ENCODE data around the gene FLCN.
A peak's percentile ranks its signal among the peaks of the same experiment; 100 is the strongest.

Gene FLCN

DNA sequence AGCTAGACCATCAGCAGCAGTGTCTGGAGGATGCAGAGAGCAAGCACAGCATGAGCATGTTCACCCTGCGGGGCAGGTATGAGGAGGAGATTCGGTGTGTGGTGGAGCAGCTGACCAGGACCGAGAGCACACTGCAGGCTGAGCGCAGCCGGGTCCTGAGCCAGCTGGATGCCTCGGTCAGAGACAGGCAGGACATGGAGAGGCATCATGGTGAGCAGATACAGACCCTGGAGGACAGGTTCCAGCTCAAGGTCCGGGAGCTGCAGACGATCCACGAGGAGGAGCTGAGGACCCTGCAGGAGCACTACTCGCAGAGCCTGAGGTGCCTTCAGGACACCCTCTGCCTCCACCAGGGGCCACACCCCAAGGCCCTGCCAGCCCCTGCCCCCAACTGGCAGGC lies 69.6 kb downstream of the FLCN start:
- H3K9ac ChIP-seq (ENCODE audit: low read length): no peak overlapping the region
- H4K8ac ChIP-seq (ENCODE audit: low read depth, low read length): no peak overlapping the region
- H4K12ac ChIP-seq (ENCODE audit: low read depth, low read length): no peak overlapping the region
- H2AFZ ChIP-seq (ENCODE audit: insufficient read depth, low read length, poor library complexity): no peak overlapping the region
- no CpG with 5 or more reads among the region's 10 CpGs for WGBS (ENCODE audit: extremely low coverage, insufficient coverage, insufficient read length)
- no peak overlapping the region for H4K91ac ChIP-seq (ENCODE audit: low read depth, low read length)
- no peaks in the 10 kb centered on the region for H3K79me2 ChIP-seq (ENCODE audit: control insufficient read depth, insufficient read depth, low read length, poor library complexity)
- H3K4me3 ChIP-seq (ENCODE audit: low read depth, low read length): no peak overlapping the region
- H2BK5ac ChIP-seq (ENCODE audit: low read depth, low read length, poor library complexity): no peak overlapping the region
- H3K4ac ChIP-seq (ENCODE audit: low read depth, low read length): no peak overlapping the region
- no peak overlapping the region for H2BK12ac ChIP-seq (ENCODE audit: low read length)
- H3K36me3 ChIP-seq (ENCODE audit: control insufficient read depth in 1 of 2, insufficient read depth in 2 of 2, low read length in 2 of 2): peaks cover 70 to 89% of the 10 kb centered on the region in 2 experiments
- H3K23ac ChIP-seq (ENCODE audit: low read length): no peak overlapping the region
- no peaks in the 10 kb centered on the region for H3K4me1 ChIP-seq (ENCODE audit: control insufficient read depth in 1 of 2, insufficient read depth in 2 of 2, low read length in 2 of 2)
- no peaks in the 10 kb centered on the region for H3K27me3 ChIP-seq (ENCODE audit: insufficient read depth, low read length)
- H3K27ac ChIP-seq (ENCODE audit: low read depth, low read length): no peak overlapping the region
- no peak overlapping the region for H3K4me2 ChIP-seq (ENCODE audit: low read length)
- H2BK120ac ChIP-seq (ENCODE audit: insufficient read depth, low read length, poor library complexity): no peak overlapping the region
- H3K14ac ChIP-seq (ENCODE audit: low read length): no peak overlapping the region
- no peak overlapping the region for H3K18ac ChIP-seq (ENCODE audit: low read length)
- H3K79me1 ChIP-seq (ENCODE audit: low read length): no peaks in the 10 kb centered on the region
- H2AK5ac ChIP-seq (ENCODE audit: low read length): no peak overlapping the region
- peaks cover 4% of the 10 kb centered on the region for H3K9me3 ChIP-seq (ENCODE audit: insufficient read depth, low read depth, low read length)
- DNase-seq: no peak

- no peak overlapping the region for H2BK12ac ChIP-seq (ENCODE audit: low read length)
- no peaks in the 10 kb centered on the region for H3K4me1 ChIP-seq (ENCODE audit: control insufficient read depth in 1 of 2, insufficient read depth in 2 of 2, low read length in 2 of 2)
- H3K27ac ChIP-seq (ENCODE audit: low read depth, low read length): no peak overlapping the region
- DNase-seq: no peak
- H4K12ac ChIP-seq (ENCODE audit: low read depth, low read length): no peak overlapping the region
- no peak overlapping the region for H4K8ac ChIP-seq (ENCODE audit: low read depth, low read length)
- no peak overlapping the region for H3K23ac ChIP-seq (ENCODE audit: low read length)
- H3K4ac ChIP-seq (ENCODE audit: low read depth, low read length): no peak overlapping the region
- no peak overlapping the region for H2AFZ ChIP-seq (ENCODE audit: insufficient read depth, low read length, poor library complexity)
- no peaks in the 10 kb centered on the region for H3K79me2 ChIP-seq (ENCODE audit: control insufficient read depth, insufficient read depth, low read length, poor library complexity)
- no peak overlapping the region for H3K18ac ChIP-seq (ENCODE audit: low read length)
- no peaks in the 10 kb centered on the region for H3K79me1 ChIP-seq (ENCODE audit: low read length)
- H3K27me3 ChIP-seq (ENCODE audit: insufficient read depth, low read length): no peaks in the 10 kb centered on the region
- H2AK5ac ChIP-seq (ENCODE audit: low read length): no peak overlapping the region
- H3K4me3 ChIP-seq (ENCODE audit: low read depth, low read length): no peak overlapping the region
- H3K36me3 ChIP-seq (ENCODE audit: control insufficient read depth in 1 of 2, insufficient read depth in 2 of 2, low read length in 2 of 2): peaks cover 69 to 90% of the 10 kb centered on the region in 2 experiments
- no CpG with 5 or more reads among the region's 8 CpGs for WGBS (ENCODE audit: extremely low coverage, insufficient coverage, insufficient read length)
- H2BK5ac ChIP-seq (ENCODE audit: low read depth, low read length, poor library complexity): no peak overlapping the region
- no peak overlapping the region for H2BK120ac ChIP-seq (ENCODE audit: insufficient read depth, low read length, poor library complexity)
- H3K14ac ChIP-seq (ENCODE audit: low read length): no peak overlapping the region
- H3K9me3 ChIP-seq (ENCODE audit: insufficient read depth, low read depth, low read length): peaks cover 4% of the 10 kb centered on the region
- H3K4me2 ChIP-seq (ENCODE audit: low read length): no peak overlapping the region
- H3K9ac ChIP-seq (ENCODE audit: low read length): no peak overlapping the region
- no peak overlapping the region for H4K91ac ChIP-seq (ENCODE audit: low read depth, low read length)
These were observed 70.5 kb downstream of the FLCN start for GRCh38 chr17:17166446-17166845.

DNA sequence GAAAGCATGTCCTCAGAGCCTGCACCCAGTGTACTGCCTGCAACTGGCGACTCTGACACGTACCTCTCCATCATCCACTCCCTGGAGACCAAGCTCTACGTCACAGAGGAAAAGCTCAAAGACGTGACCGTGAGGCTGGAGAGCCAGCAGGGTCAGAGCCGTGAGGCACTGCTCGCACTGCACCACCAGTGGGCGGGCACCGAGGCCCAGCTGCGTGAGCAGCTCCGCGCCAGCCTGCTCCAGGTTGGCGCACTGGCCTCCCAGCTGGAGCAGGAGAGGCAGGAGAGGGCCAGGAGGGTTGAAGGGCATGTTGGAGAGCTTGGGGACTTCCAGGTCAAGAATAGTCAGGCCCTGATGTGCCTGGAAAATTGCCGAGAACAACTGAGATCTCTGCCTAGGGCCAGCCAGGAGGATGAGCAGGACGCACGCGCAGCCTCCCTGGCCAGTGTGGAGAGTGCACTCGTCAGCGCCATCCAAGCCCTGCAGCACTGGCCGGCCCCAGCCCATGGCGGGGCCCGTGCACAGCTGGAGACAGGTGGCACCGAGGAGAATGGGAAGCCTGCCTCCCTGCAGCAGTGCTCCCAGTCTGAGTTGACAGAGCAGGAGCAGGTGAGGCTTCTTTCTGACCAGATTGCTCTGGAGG lies 71.2 kb downstream of the FLCN start:
- Histone ChIP-seq H3K36me3 (ENCODE audit: control insufficient read depth in 1 of 2, insufficient read depth in 2 of 2, low read length in 2 of 2) (peaks cover 69 to 89% of the 10 kb centered on the region in 2 experiments), H3K79me1 (ENCODE audit: low read length) (no peaks in the 10 kb centered on the region), H4K12ac (ENCODE audit: low read depth, low read length) (peak overlapping the region; percentile 27), H3K4ac (ENCODE audit: low read depth, low read length) (no peak overlapping the region), H2BK120ac (ENCODE audit: insufficient read depth, low read length, poor library complexity) (no peak overlapping the region), H3K18ac (ENCODE audit: low read length) (no peak overlapping the region), H2BK5ac (ENCODE audit: low read depth, low read length, poor library complexity) (no peak overlapping the region), H4K91ac (ENCODE audit: low read depth, low read length) (no peak overlapping the region), H3K4me3 (ENCODE audit: low read depth, low read length) (peak overlapping the region; percentile 39), H3K79me2 (ENCODE audit: control insufficient read depth, insufficient read depth, low read length, poor library complexity) (no peaks in the 10 kb centered on the region), H3K27me3 (ENCODE audit: insufficient read depth, low read length) (no peaks in the 10 kb centered on the region), H3K14ac (ENCODE audit: low read length) (no peak overlapping the region), H3K23ac (ENCODE audit: low read length) (no peak overlapping the region), H2BK12ac (ENCODE audit: low read length) (no peak overlapping the region), H2AK5ac (ENCODE audit: low read length) (no peak overlapping the region), H3K9me3 (ENCODE audit: insufficient read depth, low read depth, low read length) (peaks cover 4% of the 10 kb centered on the region), H3K27ac (ENCODE audit: low read depth, low read length) (no peak overlapping the region), H2AFZ (ENCODE audit: insufficient read depth, low read length, poor library complexity) (no peak overlapping the region), H3K9ac (ENCODE audit: low read length) (no peak overlapping the region), H3K4me1 (ENCODE audit: control insufficient read depth in 1 of 2, insufficient read depth in 2 of 2, low read length in 2 of 2) (no peaks in the 10 kb centered on the region), H4K8ac (ENCODE audit: low read depth, low read length) (no peak overlapping the region), H3K4me2 (ENCODE audit: low read length) (no peak overlapping the region)
- DNase-seq: no peak
- no CpG with 5 or more reads among the region's 23 CpGs for WGBS (ENCODE audit: extremely low coverage, insufficient coverage, insufficient read length)

DNA sequence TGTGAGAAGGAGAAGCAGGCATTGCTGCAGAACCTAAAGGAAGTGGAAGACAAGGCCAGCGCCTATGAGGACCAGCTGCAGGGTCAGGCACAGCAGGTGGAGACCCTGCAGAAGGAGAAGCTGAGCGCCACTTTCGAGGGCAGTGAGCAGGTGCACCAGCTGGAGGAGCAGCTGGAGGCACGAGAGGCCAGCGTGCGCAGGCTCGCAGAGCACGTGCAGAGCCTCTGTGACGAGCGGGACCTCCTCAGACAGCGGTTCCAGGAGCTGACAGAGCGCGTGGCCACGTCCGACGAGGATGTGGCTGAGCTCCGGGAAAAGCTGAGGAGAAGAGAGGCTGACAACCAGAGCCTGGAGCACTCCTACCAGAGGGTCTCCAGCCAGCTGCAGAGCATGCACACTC lies 72.3 kb downstream of the FLCN start:
- no peaks in the 10 kb centered on the region for H3K4me1 ChIP-seq (ENCODE audit: control insufficient read depth in 1 of 2, insufficient read depth in 2 of 2, low read length in 2 of 2)
- WGBS (ENCODE audit: extremely low coverage, insufficient coverage, insufficient read length): no CpG with 5 or more reads among the region's 17 CpGs
- H3K23ac ChIP-seq (ENCODE audit: low read length): no peak overlapping the region
- H3K79me2 ChIP-seq (ENCODE audit: control insufficient read depth, insufficient read depth, low read length, poor library complexity): no peaks in the 10 kb centered on the region
- H2AK5ac ChIP-seq (ENCODE audit: low read length): no peak overlapping the region
- H2BK120ac ChIP-seq (ENCODE audit: insufficient read depth, low read length, poor library complexity): no peak overlapping the region
- no peaks in the 10 kb centered on the region for H3K79me1 ChIP-seq (ENCODE audit: low read length)
- H3K4me2 ChIP-seq (ENCODE audit: low read length): no peak overlapping the region
- no peak overlapping the region for H3K18ac ChIP-seq (ENCODE audit: low read length)
- no peak overlapping the region for H3K14ac ChIP-seq (ENCODE audit: low read length)
- no peak overlapping the region for H2BK12ac ChIP-seq (ENCODE audit: low read length)
- H4K12ac ChIP-seq (ENCODE audit: low read depth, low read length): no peak overlapping the region
- no peak overlapping the region for H3K9ac ChIP-seq (ENCODE audit: low read length)
- no peak overlapping the region for H4K91ac ChIP-seq (ENCODE audit: low read depth, low read length)
- no peak overlapping the region for H4K8ac ChIP-seq (ENCODE audit: low read depth, low read length)
- H3K27ac ChIP-seq (ENCODE audit: low read depth, low read length): no peak overlapping the region
- H3K27me3 ChIP-seq (ENCODE audit: insufficient read depth, low read length): no peaks in the 10 kb centered on the region
- H2BK5ac ChIP-seq (ENCODE audit: low read depth, low read length, poor library complexity): no peak overlapping the region
- H3K9me3 ChIP-seq (ENCODE audit: insufficient read depth, low read depth, low read length): peaks cover 4% of the 10 kb centered on the region
- peaks cover 78 to 92% of the 10 kb centered on the region in 2 experiments for H3K36me3 ChIP-seq (ENCODE audit: control insufficient read depth in 1 of 2, insufficient read depth in 2 of 2, low read length in 2 of 2)
- no peak overlapping the region for H3K4ac ChIP-seq (ENCODE audit: low read depth, low read length)
- H2AFZ ChIP-seq (ENCODE audit: insufficient read depth, low read length, poor library complexity): no peak overlapping the region
- no peak for DNase-seq
- H3K4me3 ChIP-seq (ENCODE audit: low read depth, low read length): no peak overlapping the region

Data from trophoblast cell (in vitro differentiated cells and primary cell).